Measurements from ENCODE around the gene CACNG5. TPM values are rescaled to one million over a fixed set of nuclear protein-coding genes. Genes with fewer than 3 reads are reported as not detected.

CACNG5 gene
- total RNA-seq, 1 donor from 2014 or later = not detected

GRCh38 chr17:66904760-66905624 lies 70.1 kb downstream of the CACNG5 start:
- DNase-seq (ENCODE audit: low read depth in 2 of 2) = peak; percentile 87 to 90

- peak; percentile 79 to 83 for DNase-seq (ENCODE audit: low read depth in 2 of 2)
These were observed 71.7 kb downstream of the CACNG5 start for GRCh38 chr17:66906321-66907278.

GRCh38 chr17:66909804-66910373 lies 75.0 kb downstream of the CACNG5 start:
- DNase-seq (ENCODE audit: low read depth in 2 of 2) = no peak

- no peak for DNase-seq (ENCODE audit: low read depth in 2 of 2)
These were observed 75.9 kb downstream of the CACNG5 start for GRCh38 chr17:66910651-66911285.

GRCh38 chr17:66915204-66915611 lies 80.3 kb downstream of the CACNG5 start:
- no peak for DNase-seq (ENCODE audit: low read depth in 2 of 2)

- no peak for DNase-seq (ENCODE audit: low read depth in 2 of 2)
These were observed 80.9 kb downstream of the CACNG5 start for GRCh38 chr17:66915792-66916191.

GRCh38 chr17:66916946-66917345 lies 82.0 kb downstream of the CACNG5 start:
- DNase-seq (ENCODE audit: low read depth in 2 of 2) = no peak

GRCh38 chr17:66918896-66919295 lies 84.0 kb downstream of the CACNG5 start:
- DNase-seq (ENCODE audit: low read depth in 2 of 2) = no peak

- DNase-seq (ENCODE audit: low read depth in 2 of 2) = no peak
These were observed 85.5 kb downstream of the CACNG5 start for GRCh38 chr17:66920435-66920834.

- no peak for DNase-seq (ENCODE audit: low read depth in 2 of 2)
These were observed 86.0 kb downstream of the CACNG5 start for GRCh38 chr17:66920950-66921349.

GRCh38 chr17:66923886-66924285 lies 89.0 kb downstream of the CACNG5 start:
- no peak for DNase-seq (ENCODE audit: low read depth in 2 of 2)

GRCh38 chr17:66925811-66926500 lies 91.0 kb downstream of the CACNG5 start:
- no peak for DNase-seq (ENCODE audit: low read depth in 2 of 2)

GRCh38 chr17:66928949-66929348 lies 94.0 kb downstream of the CACNG5 start:
- no peak for DNase-seq (ENCODE audit: low read depth in 2 of 2)

- no peak for DNase-seq (ENCODE audit: low read depth in 2 of 2)
These were observed 94.7 kb downstream of the CACNG5 start for GRCh38 chr17:66929591-66929990.

GRCh38 chr17:66930933-66931332 lies 96.0 kb downstream of the CACNG5 start:
- DNase-seq (ENCODE audit: low read depth in 2 of 2) = no peak

GRCh38 chr17:66932311-66932710 lies 97.4 kb downstream of the CACNG5 start:
- no peak for DNase-seq (ENCODE audit: low read depth in 2 of 2)

- DNase-seq (ENCODE audit: low read depth in 2 of 2) = no peak
These were observed 99.1 kb downstream of the CACNG5 start for GRCh38 chr17:66934040-66934439.
